Hepatocyte (in vitro differentiated cells): Measurements from ENCODE around the gene NRXN2. TPM values are rescaled to one million over a fixed set of nuclear protein-coding genes. Genes with fewer than 3 reads are reported as not detected.

Experiments used
- DNase-seq: peaks from one replicate; pipeline ENCODE4 v3.0.0-alpha.2; 2016; ENCODE audit warnings: low spot score
- H2AFZ ChIP-seq: fragments of 200-600 bp; sonication (generic); 2 replicates; pipeline ENCODE4 v1.6.0; 2016; ENCODE audit warnings: antibody characterized with exemption, mild to moderate bottlenecking
- H3K27ac ChIP-seq: fragments of 200-600 bp; sonication (generic); 2 replicates; pipeline ENCODE4 v1.5.1; 2016; ENCODE audit warnings: mild to moderate bottlenecking
- H3K27me3 ChIP-seq: fragments of 200-600 bp; sonication (generic); 2 replicates; pipeline ENCODE4 v1.6.1; 2016
- H3K36me3 ChIP-seq: fragments of 200-600 bp; sonication (generic); replicated peaks from 2 replicates; pipeline ENCODE4 v1.5.1; 2016; ENCODE audit warnings: low read depth; ENCODE audit not compliant: insufficient read depth
- H3K4me1 ChIP-seq: fragments of 200-600 bp; sonication (generic); 2 replicates; pipeline ENCODE4 v1.5.1; 2016; ENCODE audit warnings: mild to moderate bottlenecking, moderate library complexity; ENCODE audit not compliant: insufficient read depth
- H3K4me2 ChIP-seq: fragments of 200-600 bp; sonication (generic); 2 replicates; pipeline ENCODE4 v1.6.0; 2016
- H3K4me3 ChIP-seq: fragments of 200-600 bp; sonication (generic); 2 replicates; pipeline ENCODE4 v1.5.1; 2016; ENCODE audit warnings: mild to moderate bottlenecking
- H3K79me2 ChIP-seq: fragments of 200-600 bp; sonication (generic); 2 replicates; pipeline ENCODE4 v1.6.0; 2017; ENCODE audit warnings: mild to moderate bottlenecking
- H3K9me2 ChIP-seq: fragments of 200-600 bp; sonication (generic); replicated peaks from 2 replicates; pipeline ENCODE4 v1.6.0; 2017; ENCODE audit warnings: mild to moderate bottlenecking; ENCODE audit not compliant: insufficient read depth
- H3K9me3 ChIP-seq: fragments of 200-600 bp; sonication (generic); 2 replicates; pipeline ENCODE4 v1.5.1; 2016; ENCODE audit warnings: low read depth, mild to moderate bottlenecking
- H4K20me1 ChIP-seq: fragments of 200-600 bp; sonication (generic); 2 replicates; pipeline ENCODE4 v1.6.0; 2016; ENCODE audit warnings: mild to moderate bottlenecking; ENCODE audit not compliant: insufficient read depth, poor library complexity, severe bottlenecking
- CTCF ChIP-seq: fragments of 200-600 bp; sonication (generic); IDR thresholded peaks from 2 replicates; pipeline ENCODE4 v1.5.1; 2016; ENCODE audit warnings: antibody characterized with exemption, mild to moderate bottlenecking; ENCODE audit not compliant: poor library complexity
- EZH2 ChIP-seq: fragments of 200-600 bp; sonication (generic); IDR thresholded peaks from 2 replicates; pipeline ENCODE4 v1.6.1; 2016; ENCODE audit warnings: antibody characterized with exemption, mild to moderate bottlenecking, borderline replicate concordance
- EZH2phosphoT487 ChIP-seq: fragments of 200-600 bp; sonication (generic); IDR thresholded peaks from one replicate; pipeline ENCODE4 v1.6.1; 2018; ENCODE audit warnings: antibody characterized with exemption, mild to moderate bottlenecking, low read depth, moderate library complexity; ENCODE audit not compliant: unreplicated experiment, severe bottlenecking
- WGBS: methylation state at CpG from one replicate; pipeline ENCODE4 v1.1.6; 2016; ENCODE audit warnings: low lambda C conversion rate; ENCODE audit errors: missing lambda C conversion rate; 5-methylcytosine and 5-hydroxymethylcytosine counted together
- polyA plus RNA-seq: library from polyadenylated mRNA; unstranded; fragments of >200 nt; fragmentation: Nextera tagmentation; extraction: Ambion mirVana; gene quantifications from 2 replicates; pipeline ENCODE4 v1.2.1, GENCODE V29; 2016
- total RNA-seq: library from RNA; depleted of rRNA; stranded (reverse); fragments of >200 nt; gene quantifications from 2 replicates; pipeline ENCODE4 v1.2.3, GENCODE V29; 2014

The NRXN2 gene
- total and polyA plus RNA-seq, 2 experiments from 2014 or later = 0.83 to 1.7 TPM

- Histone ChIP-seq H3K4me2 (no peak overlapping the region), H3K79me2 (no peaks in the 10 kb centered on the region), H3K9me2 (no peaks in the 10 kb centered on the region), H3K4me3 (no peak overlapping the region), H3K36me3 (no peaks in the 10 kb centered on the region), H2AFZ (no peak overlapping the region), H3K4me1 (no peaks in the 10 kb centered on the region), H3K27me3 (no peaks in the 10 kb centered on the region), H3K27ac (no peak overlapping the region), H3K9me3 (no peaks in the 10 kb centered on the region), H4K20me1 (no peaks in the 10 kb centered on the region)
- 72% methylated on average over 10 of the region's 10 CpGs for WGBS
- TF ChIP-seq EZH2phosphoT487 (no peak), CTCF (no peak), EZH2 (no peak)
- DNase-seq = no peak
Observed at GRCh38 chr11:64605244-64605560, 117.8 kb downstream of the NRXN2 start.

- Histone ChIP-seq H3K4me1 (no peaks in the 10 kb centered on the region), H3K27me3 (no peaks in the 10 kb centered on the region), H3K9me2 (no peaks in the 10 kb centered on the region), H3K79me2 (no peaks in the 10 kb centered on the region), H3K27ac (no peak overlapping the region), H3K4me3 (no peak overlapping the region), H4K20me1 (no peaks in the 10 kb centered on the region), H3K9me3 (no peaks in the 10 kb centered on the region), H3K36me3 (no peaks in the 10 kb centered on the region), H2AFZ (no peak overlapping the region), H3K4me2 (no peak overlapping the region)
- no peak for TF ChIP-seq EZH2phosphoT487
- no peak for TF ChIP-seq EZH2
- TF ChIP-seq CTCF = no peak
- WGBS = 78% methylated on average over 7 of the region's 7 CpGs
- no peak for DNase-seq
Observed at GRCh38 chr11:64604458-64605243, 118.3 kb downstream of the NRXN2 start.

GRCh38 chr11:64603411-64604110, 119.4 kb downstream of the NRXN2 start:
- no peak overlapping the region for H2AFZ ChIP-seq
- H3K4me2 ChIP-seq = no peak overlapping the region
- H3K9me2 ChIP-seq = no peaks in the 10 kb centered on the region
- no peak overlapping the region for H3K27ac ChIP-seq
- H3K9me3 ChIP-seq = no peaks in the 10 kb centered on the region
- H3K79me2 ChIP-seq = no peaks in the 10 kb centered on the region
- no peak for DNase-seq
- no peaks in the 10 kb centered on the region for H4K20me1 ChIP-seq
- TF ChIP-seq EZH2 (no peak), CTCF (no peak), EZH2phosphoT487 (no peak)
- WGBS = 92% methylated on average over 10 of the region's 10 CpGs
- no peak overlapping the region for H3K4me3 ChIP-seq
- H3K4me1 ChIP-seq = no peaks in the 10 kb centered on the region
- no peaks in the 10 kb centered on the region for H3K36me3 ChIP-seq
- no peaks in the 10 kb centered on the region for H3K27me3 ChIP-seq
